Measurements from ENCODE around the gene TBC1D10B. TPM values are rescaled to one million over a fixed set of nuclear protein-coding genes. Genes with fewer than 3 reads are reported as not detected.
"Not testable (repeated sequence)": the region's sequence is repeated elsewhere in the genome, so short reads cannot be mapped to it uniquely, and the experiment has no call there.

Gene TBC1D10B
- total RNA-seq, 4 donors from 2014 or later, result 21.9 to 33.9 (median 26.1) TPM

GRCh38 chr16:30399435-30400186 lies 29.3 kb upstream of the TBC1D10B start:
- no peaks in the 10 kb centered on the region for H3K27me3 ChIP-seq
- H3K27ac ChIP-seq, result peak overlapping the region; percentile 83 to 90 (median 87)
- H3K36me3 ChIP-seq, result peaks cover 0 to 18% (median 0%) of the 10 kb centered on the region in 3 donors
- TF ChIP-seq POLR2A (IDR thresholded peaks at IDR 0.05) (no peak), CTCF (IDR thresholded peaks at IDR 0.05) (no peak)
- 10 to 19% methylated on average over 6 to 10 of the region's 12 CpGs for WGBS, 2 donors
- H3K9me3 ChIP-seq, result no peaks in the 10 kb centered on the region
- DNase-seq, result no peak
- peaks cover 5 to 58% (median 22%) of the 10 kb centered on the region in 3 donors for H3K4me1 ChIP-seq
- intact Hi-C loops (cut with DNase I), result no loop called here
- peak overlapping the region; percentile 63 to 67 (median 65) for H3K4me3 ChIP-seq

GRCh38 chr16:30398661-30399434 lies 28.6 kb upstream of the TBC1D10B start:
- no peak for TF ChIP-seq POLR2A (IDR thresholded peaks at IDR 0.05)
- TF ChIP-seq CTCF (IDR thresholded peaks at IDR 0.05), result no peak
- Histone ChIP-seq H3K36me3 (peaks cover 0 to 18% (median 0%) of the 10 kb centered on the region in 3 donors), H3K4me3 (no peak overlapping the region), H3K27me3 (no peaks in the 10 kb centered on the region), H3K27ac (peak overlapping the region; percentile 83 to 90 (median 87)), H3K4me1 (peaks cover 5 to 64% (median 26%) of the 10 kb centered on the region in 3 donors), H3K9me3 (no peaks in the 10 kb centered on the region)
- no peak for DNase-seq
- WGBS, 2 donors, result 77 to 83% methylated on average over 7 to 13 of the region's 23 CpGs
- intact Hi-C loops (cut with DNase I), result no loop called here

- intact Hi-C loops (cut with DNase I), result no loop called here
- peaks cover 5 to 64% (median 26%) of the 10 kb centered on the region in 3 donors for H3K4me1 ChIP-seq
- WGBS, 2 donors, result 90 to 91% methylated on average over 3 to 24 of the region's 42 CpGs
- H3K27me3 ChIP-seq, result no peaks in the 10 kb centered on the region
- TF ChIP-seq POLR2A (IDR thresholded peaks at IDR 0.05) (no peak), CTCF (IDR thresholded peaks at IDR 0.05) (no peak)
- DNase-seq, result no peak
- H3K4me3 ChIP-seq, result no peak overlapping the region
- H3K9me3 ChIP-seq, result no peaks in the 10 kb centered on the region
- H3K36me3 ChIP-seq, result peaks cover 0 to 18% (median 0%) of the 10 kb centered on the region in 3 donors
- no peak overlapping the region for H3K27ac ChIP-seq
Measured at GRCh38 chr16:30397776-30398660, 27.7 kb upstream of the TBC1D10B start.

- peaks cover 0 to 18% (median 0%) of the 10 kb centered on the region in 3 donors for H3K36me3 ChIP-seq
- 75 to 89% methylated on average over 3 to 4 of the region's 4 CpGs for WGBS, 2 donors
- H3K4me3 ChIP-seq, result no peak overlapping the region
- no peak for TF ChIP-seq CTCF (IDR thresholded peaks at IDR 0.05)
- no peak for TF ChIP-seq POLR2A (IDR thresholded peaks at IDR 0.05)
- no peak for DNase-seq
- intact Hi-C loops (cut with DNase I), result no loop called here
- H3K27ac ChIP-seq, result no peak overlapping the region
- H3K4me1 ChIP-seq, result peaks cover 5 to 64% (median 26%) of the 10 kb centered on the region in 3 donors
- no peaks in the 10 kb centered on the region for H3K27me3 ChIP-seq
- H3K9me3 ChIP-seq, result no peaks in the 10 kb centered on the region
Measured at GRCh38 chr16:30397056-30397455, 26.8 kb upstream of the TBC1D10B start.

- H3K36me3 ChIP-seq, result peaks cover 0 to 18% (median 0%) of the 10 kb centered on the region in 3 donors
- intact Hi-C loops (cut with DNase I); DNase-seq; H3K4me3 ChIP-seq; H3K27me3 ChIP-seq; H3K9me3 ChIP-seq; H3K27ac ChIP-seq: not testable (repeated sequence)
- H3K4me1 ChIP-seq, result peaks cover 5 to 64% (median 26%) of the 10 kb centered on the region in 3 donors
- WGBS, 2 donors, result 70 to 72% methylated on average over 4 of the region's 4 CpGs
Measured at GRCh38 chr16:30396627-30397026, 26.3 kb upstream of the TBC1D10B start.

Data from esophagus squamous epithelium (tissue), 5 donors.